Measurements from ENCODE around the gene HSPA6. TPM values are rescaled to one million over a fixed set of nuclear protein-coding genes. Genes with fewer than 3 reads are reported as not detected.
"Not testable (repeated sequence)": the region's sequence is repeated elsewhere in the genome, so short reads cannot be mapped to it uniquely, and the experiment has no call there.

The HSPA6 gene
- total RNA-seq, 1 donor from 2014 or later: not detected

DNA sequence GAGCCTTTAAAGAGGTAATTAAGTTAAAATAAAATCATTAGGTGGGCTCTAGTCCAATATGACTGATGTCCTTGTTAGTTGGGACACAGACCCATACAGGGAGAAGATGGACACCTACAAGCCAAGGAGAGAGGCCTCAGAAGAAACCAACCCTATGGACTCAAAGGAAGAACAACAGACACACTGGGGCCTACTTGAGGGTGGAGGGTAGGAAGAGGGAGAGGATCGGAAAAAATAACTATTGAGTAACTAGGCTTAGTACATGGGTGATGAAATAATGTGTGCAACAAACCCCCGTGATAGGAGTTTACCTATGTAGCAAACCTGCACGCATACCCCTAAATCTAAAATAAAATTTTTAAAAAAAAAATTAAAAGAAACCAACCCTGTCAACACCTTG, 30.0 kb downstream of the HSPA6 start:
- not testable (repeated sequence) for H3K4me1 Mint-ChIP-seq; DNase-seq (ENCODE audit: low read depth, low spot score); H3K9me3 Mint-ChIP-seq; H3K4me3 Mint-ChIP-seq; H3K36me3 Mint-ChIP-seq (ENCODE audit: low read depth); H3K27ac Mint-ChIP-seq (ENCODE audit: unreplicated experiment)
- peaks cover 26% of the 10 kb centered on the region for H3K27me3 Mint-ChIP-seq (ENCODE audit: low read depth)

DNA sequence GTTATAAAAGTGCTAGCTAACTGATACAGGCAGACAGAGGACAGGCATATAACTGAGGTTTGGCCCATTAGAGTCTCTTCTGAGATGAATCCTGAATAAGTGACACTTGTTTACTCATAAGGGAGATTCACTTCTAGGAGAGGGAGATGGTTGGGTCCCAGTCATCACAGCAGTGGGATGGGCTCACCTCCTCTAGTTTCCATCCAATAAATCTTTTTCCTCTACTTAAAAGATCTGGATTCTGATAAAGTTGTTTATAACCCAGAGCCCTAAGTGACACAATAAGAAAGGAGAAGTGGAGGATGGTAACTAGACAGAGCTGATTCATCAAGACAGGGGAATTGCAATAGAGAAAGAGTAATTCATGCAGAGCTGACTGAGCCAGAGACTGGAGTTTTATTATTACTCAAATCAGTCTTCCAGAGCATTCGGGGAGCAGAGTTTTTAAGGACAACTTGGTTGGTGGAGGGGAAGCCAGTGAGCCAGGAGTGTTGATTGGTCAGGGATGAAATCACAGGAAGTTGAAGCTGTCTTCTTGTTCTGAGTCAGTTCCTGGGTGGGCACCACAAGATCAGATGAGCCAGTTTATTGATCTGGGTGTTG, 30.6 kb downstream of the HSPA6 start:
- not testable (repeated sequence) for H3K27ac Mint-ChIP-seq (ENCODE audit: unreplicated experiment); DNase-seq (ENCODE audit: low read depth, low spot score); H3K4me3 Mint-ChIP-seq; H3K36me3 Mint-ChIP-seq (ENCODE audit: low read depth); H3K9me3 Mint-ChIP-seq; H3K4me1 Mint-ChIP-seq
- H3K27me3 Mint-ChIP-seq (ENCODE audit: low read depth): peaks cover 24% of the 10 kb centered on the region

DNA sequence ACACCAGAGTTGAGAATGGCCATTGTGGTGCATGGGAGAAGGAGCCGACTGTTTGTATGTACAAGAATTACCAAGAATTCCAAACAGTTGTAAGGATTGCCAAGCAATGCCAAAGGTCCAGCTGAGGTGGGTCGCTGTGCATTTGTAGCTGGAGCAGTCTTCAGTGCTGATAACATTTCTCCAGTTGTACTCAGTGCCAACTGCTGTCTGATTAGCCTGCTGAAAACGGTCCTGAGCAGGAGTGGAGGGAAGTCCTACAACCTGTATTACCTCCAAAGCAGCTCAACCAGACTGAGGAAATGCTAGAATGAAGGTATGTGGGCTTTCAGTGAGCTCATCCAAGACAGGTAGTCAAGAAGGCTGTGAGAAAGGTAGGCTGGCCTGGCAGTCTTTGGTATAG, 31.8 kb downstream of the HSPA6 start:
- not testable (repeated sequence) for H3K4me1 Mint-ChIP-seq; H3K9me3 Mint-ChIP-seq; H3K4me3 Mint-ChIP-seq; H3K27ac Mint-ChIP-seq (ENCODE audit: unreplicated experiment); DNase-seq (ENCODE audit: low read depth, low spot score); H3K36me3 Mint-ChIP-seq (ENCODE audit: low read depth)
- peaks cover 25% of the 10 kb centered on the region for H3K27me3 Mint-ChIP-seq (ENCODE audit: low read depth)

DNA sequence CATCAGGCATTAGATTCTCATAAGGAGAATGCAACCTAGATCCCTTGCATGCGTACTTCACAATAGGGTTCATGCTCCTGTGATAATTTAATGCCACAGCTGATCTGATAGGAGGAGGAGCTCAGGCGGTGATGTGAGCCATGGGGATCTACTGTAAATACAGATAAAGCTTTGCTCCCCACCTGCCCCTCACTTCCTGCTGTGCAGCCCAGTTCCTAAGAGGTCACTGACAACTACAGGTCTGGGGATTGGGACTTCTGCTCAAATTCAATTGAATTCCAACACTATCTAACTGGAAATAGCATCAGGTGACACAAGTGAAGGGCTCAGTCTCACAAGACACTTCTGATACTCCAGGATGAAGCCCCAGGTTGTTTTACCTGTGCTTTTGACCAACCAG, 32.6 kb downstream of the HSPA6 start:
- not testable (repeated sequence) for H3K9me3 Mint-ChIP-seq; H3K4me3 Mint-ChIP-seq; H3K27ac Mint-ChIP-seq (ENCODE audit: unreplicated experiment); H3K4me1 Mint-ChIP-seq; DNase-seq (ENCODE audit: low read depth, low spot score); H3K36me3 Mint-ChIP-seq (ENCODE audit: low read depth)
- peaks cover 23% of the 10 kb centered on the region for H3K27me3 Mint-ChIP-seq (ENCODE audit: low read depth)

DNA sequence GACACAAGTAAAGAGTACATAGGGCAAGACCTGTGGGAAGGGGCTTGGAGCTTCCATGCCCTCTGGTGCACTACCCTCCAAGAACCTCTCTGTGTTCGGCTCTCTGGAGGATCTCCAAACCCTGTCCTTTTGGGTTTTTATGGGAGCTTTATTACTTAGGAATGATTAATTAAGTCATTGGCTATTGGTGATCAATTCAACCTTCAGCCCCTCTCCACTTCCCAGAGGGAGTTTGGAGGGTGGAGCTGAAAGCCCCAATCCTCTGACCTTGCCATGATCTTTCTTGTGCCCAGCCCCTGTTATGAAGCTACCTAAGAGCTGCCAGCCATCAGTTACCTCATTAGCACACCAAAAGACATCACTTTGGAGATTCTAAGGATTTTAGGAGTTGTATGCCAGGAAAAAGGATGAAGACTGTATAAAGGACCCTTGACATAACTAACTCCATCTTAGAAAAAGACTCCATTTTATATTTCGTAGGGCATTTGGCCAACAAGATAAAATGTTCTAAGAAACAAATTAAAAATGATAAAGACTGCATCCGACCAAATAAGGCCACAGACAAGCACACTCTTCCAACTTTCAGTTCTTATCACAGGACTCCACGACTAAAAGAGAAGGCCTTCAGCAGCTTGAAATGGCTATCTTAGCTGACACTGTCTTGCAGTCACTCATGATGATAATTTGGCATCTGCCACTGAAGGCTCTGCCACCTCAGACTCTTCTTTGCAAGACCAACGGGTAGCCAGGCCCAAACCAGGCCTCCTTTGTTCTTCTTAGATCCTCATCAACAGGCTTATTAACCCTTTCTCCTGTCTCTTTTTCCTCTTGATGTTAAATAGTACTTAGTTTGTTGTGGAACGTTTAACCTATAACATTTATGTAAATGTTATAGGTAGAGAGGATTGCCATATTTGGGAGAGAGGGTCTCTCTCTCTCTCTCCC, 33.4 kb downstream of the HSPA6 start:
- H3K36me3 Mint-ChIP-seq (ENCODE audit: low read depth); H3K27ac Mint-ChIP-seq (ENCODE audit: unreplicated experiment); H3K4me3 Mint-ChIP-seq; H3K4me1 Mint-ChIP-seq; H3K9me3 Mint-ChIP-seq; DNase-seq (ENCODE audit: low read depth, low spot score): not testable (repeated sequence)
- H3K27me3 Mint-ChIP-seq (ENCODE audit: low read depth): peaks cover 27% of the 10 kb centered on the region

DNA sequence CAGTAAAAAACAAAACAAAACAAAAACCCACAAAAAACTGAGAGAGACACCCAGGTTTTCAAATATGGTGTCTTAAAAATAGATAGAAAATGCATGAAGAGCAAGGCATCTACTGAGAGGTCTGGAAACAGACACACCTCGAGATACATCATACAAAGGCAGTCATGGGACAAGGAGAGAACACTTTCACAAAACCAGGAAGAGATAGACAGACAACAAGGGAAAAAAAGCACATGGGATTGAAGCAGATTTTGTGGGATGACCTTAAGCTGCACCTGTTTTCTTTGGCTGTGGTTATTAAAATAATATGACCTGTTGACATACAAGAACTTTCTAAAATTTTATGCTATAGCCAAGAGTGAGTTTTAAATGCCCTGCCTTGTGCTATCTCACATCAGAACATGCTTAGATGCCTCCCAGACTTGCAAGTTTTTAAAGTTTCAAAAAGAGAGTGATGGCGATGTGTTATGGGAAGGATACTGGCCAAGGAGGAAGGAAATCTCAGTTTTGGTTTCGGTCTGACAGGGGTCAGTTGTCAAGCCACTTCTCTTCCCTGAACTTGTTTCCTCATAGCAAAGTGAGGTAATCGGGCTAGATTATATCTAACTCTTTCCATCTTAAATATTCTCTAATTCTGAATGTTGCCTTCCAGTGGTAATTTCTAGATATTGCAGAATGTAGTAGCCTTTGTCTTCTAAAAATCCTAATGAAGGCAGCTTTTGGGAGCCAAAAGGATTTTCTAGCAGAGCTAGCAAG, 36.8 kb downstream of the HSPA6 start:
- H3K4me1 Mint-ChIP-seq; H3K9me3 Mint-ChIP-seq; H3K4me3 Mint-ChIP-seq; H3K36me3 Mint-ChIP-seq (ENCODE audit: low read depth); H3K27ac Mint-ChIP-seq (ENCODE audit: unreplicated experiment); DNase-seq (ENCODE audit: low read depth, low spot score): not testable (repeated sequence)
- peaks cover 41% of the 10 kb centered on the region for H3K27me3 Mint-ChIP-seq (ENCODE audit: low read depth)

DNA sequence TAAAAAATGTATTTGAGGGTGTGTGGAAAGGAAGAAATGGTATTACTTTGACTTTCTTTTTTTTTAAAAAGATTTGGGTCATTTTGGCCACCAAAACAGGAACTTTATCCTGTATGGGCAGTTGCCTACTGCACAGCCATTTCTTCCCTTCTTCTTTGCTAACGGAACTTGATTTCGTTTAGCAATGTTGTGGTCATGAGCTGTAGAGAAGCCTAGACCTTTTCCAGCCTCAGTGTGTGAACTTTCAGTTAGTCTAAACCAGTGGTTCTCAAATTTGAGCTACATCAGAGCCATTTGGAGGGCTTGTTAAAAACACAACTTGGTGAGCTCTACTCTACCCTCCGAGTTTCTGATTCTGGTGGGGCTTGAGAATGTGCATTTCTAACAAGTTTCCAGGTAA, 38.1 kb downstream of the HSPA6 start:
- H3K9me3 Mint-ChIP-seq; H3K27ac Mint-ChIP-seq (ENCODE audit: unreplicated experiment); H3K36me3 Mint-ChIP-seq (ENCODE audit: low read depth); H3K4me1 Mint-ChIP-seq; H3K4me3 Mint-ChIP-seq; DNase-seq (ENCODE audit: low read depth, low spot score): not testable (repeated sequence)
- H3K27me3 Mint-ChIP-seq (ENCODE audit: low read depth): peaks cover 44% of the 10 kb centered on the region

DNA sequence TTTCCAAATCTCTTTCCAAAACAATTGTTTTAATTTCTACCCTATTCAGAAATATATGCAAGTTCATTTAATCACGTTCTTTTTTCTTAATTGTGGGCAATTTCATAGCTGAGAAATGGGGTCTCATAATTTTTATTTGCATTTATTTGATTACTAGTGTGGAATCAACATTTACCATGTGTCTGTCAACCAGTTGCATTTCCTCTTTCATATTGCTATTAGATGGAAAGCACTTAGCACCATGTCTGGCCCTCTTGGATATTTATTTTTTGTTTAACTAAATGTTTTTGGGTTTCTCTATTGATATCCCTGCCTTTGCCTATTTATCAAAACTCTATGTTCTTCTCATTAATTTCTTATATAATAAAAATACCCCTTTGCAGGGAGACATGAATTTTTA, 39.2 kb downstream of the HSPA6 start:
- not testable (repeated sequence) for H3K9me3 Mint-ChIP-seq; H3K4me1 Mint-ChIP-seq; DNase-seq (ENCODE audit: low read depth, low spot score); H3K27ac Mint-ChIP-seq (ENCODE audit: unreplicated experiment); H3K4me3 Mint-ChIP-seq; H3K36me3 Mint-ChIP-seq (ENCODE audit: low read depth)
- H3K27me3 Mint-ChIP-seq (ENCODE audit: low read depth): peaks cover 43% of the 10 kb centered on the region

DNA sequence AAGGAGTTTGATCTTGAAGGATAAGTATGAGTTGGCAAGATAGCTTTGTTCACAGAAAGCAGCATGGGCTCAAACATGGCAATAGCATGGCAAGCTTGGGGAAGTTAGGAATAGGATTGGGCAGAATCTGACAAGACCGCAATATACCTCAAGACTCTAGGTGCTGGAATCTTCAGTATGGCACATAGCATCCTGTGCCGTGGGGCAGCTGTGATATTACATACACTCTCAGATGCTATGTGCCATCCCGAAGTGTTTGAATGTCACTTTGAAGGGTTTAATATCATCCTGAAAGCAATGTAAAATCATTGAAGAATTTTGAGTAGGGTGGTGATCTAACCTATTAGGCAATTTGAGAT, 42.2 kb downstream of the HSPA6 start:
- not testable (repeated sequence) for H3K27ac Mint-ChIP-seq (ENCODE audit: unreplicated experiment); H3K36me3 Mint-ChIP-seq (ENCODE audit: low read depth)
- peaks cover 44% of the 10 kb centered on the region for H3K27me3 Mint-ChIP-seq (ENCODE audit: low read depth)

DNA sequence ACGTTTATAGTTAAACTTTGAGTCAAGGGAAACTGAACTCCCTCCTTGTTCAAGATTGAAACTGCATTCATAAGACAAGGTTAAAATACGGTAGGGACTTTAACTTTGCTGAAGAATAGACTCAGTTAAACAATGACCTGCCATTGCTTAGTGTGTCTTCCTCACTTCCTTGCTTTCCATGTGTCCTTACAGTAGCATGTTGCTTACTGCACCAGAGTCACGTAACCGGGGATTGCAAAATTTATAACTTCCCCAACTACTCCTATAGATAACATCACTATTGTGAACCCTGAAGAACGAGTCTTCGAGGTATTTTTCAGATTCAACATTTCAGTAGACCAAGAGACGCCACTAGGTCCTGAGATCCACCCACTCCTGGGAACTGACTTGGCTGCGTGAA, 47.4 kb downstream of the HSPA6 start:
- DNase-seq (ENCODE audit: low read depth, low spot score); H3K4me1 Mint-ChIP-seq; H3K36me3 Mint-ChIP-seq (ENCODE audit: low read depth); H3K4me3 Mint-ChIP-seq; H3K27ac Mint-ChIP-seq (ENCODE audit: unreplicated experiment); H3K9me3 Mint-ChIP-seq: not testable (repeated sequence)
- peaks cover 11% of the 10 kb centered on the region for H3K27me3 Mint-ChIP-seq (ENCODE audit: low read depth)

More for the DNA sequence above, 42.2 kb downstream of the HSPA6 start:
- H3K4me3 Mint-ChIP-seq; H3K4me1 Mint-ChIP-seq; H3K9me3 Mint-ChIP-seq; DNase-seq (ENCODE audit: low read depth, low spot score): not testable (repeated sequence)

Other genes with a start within 250 kb of the HSPA6 start
- 50.2 and 51.3 TPM in 2 replicates for gene MPZ, start 214.6 kb upstream of the HSPA6 start, total RNA-seq
- gene SDHC, start 210.2 kb upstream of the HSPA6 start, total RNA-seq: 193 and 200 TPM in 2 replicates
- not detected in 2 replicates for gene CFAP126, start 156.7 kb upstream of the HSPA6 start, total RNA-seq
- not detected in 2 replicates for gene FCGR2A, start 19.1 kb upstream of the HSPA6 start, total RNA-seq
- not detected in 2 replicates for gene FCGR3A, start 25.3 kb downstream of the HSPA6 start, total RNA-seq
- gene FCGR3B, start 106.6 kb downstream of the HSPA6 start, total RNA-seq: not detected in 2 replicates
- gene FCGR2B, start 138.6 kb downstream of the HSPA6 start, total RNA-seq: not detected in 2 replicates
- not detected in 2 replicates for gene FCRLA, start 182.7 kb downstream of the HSPA6 start, total RNA-seq
- gene FCRLB, start 197.0 kb downstream of the HSPA6 start, total RNA-seq: 0.40 and 0.43 TPM in 2 replicates
- 39.8 and 42.0 TPM in 2 replicates for gene DUSP12, start 225.2 kb downstream of the HSPA6 start, total RNA-seq
- 17.8 and 18.5 TPM in 2 replicates for gene ATF6, start 241.8 kb downstream of the HSPA6 start, total RNA-seq